Panc1 (cell line): ENCODE results near the gene FHIT.

Experiments
- POLR2AphosphoS5 ChIP-seq: IDR thresholded peaks from 2 replicates; pipeline ENCODE4 v1.6.1; 2012; ENCODE audit warnings: mild to moderate bottlenecking, low read depth, low read length, moderate library complexity
- SIN3A ChIP-seq: IDR thresholded peaks from 2 replicates; pipeline ENCODE4 v1.6.1; 2012; ENCODE audit warnings: low read depth, mild to moderate bottlenecking, low read length, moderate library complexity, borderline replicate concordance; ENCODE audit not compliant: insufficient read depth
- TF ChIP-seq, protein P1 (sequence below): fragments of 450-650 bp; IDR thresholded peaks from 2 replicates; pipeline ENCODE4 v1.5.1; 2017; ENCODE audit warnings: mild to moderate bottlenecking

- TF ChIP-seq, protein P1, sequence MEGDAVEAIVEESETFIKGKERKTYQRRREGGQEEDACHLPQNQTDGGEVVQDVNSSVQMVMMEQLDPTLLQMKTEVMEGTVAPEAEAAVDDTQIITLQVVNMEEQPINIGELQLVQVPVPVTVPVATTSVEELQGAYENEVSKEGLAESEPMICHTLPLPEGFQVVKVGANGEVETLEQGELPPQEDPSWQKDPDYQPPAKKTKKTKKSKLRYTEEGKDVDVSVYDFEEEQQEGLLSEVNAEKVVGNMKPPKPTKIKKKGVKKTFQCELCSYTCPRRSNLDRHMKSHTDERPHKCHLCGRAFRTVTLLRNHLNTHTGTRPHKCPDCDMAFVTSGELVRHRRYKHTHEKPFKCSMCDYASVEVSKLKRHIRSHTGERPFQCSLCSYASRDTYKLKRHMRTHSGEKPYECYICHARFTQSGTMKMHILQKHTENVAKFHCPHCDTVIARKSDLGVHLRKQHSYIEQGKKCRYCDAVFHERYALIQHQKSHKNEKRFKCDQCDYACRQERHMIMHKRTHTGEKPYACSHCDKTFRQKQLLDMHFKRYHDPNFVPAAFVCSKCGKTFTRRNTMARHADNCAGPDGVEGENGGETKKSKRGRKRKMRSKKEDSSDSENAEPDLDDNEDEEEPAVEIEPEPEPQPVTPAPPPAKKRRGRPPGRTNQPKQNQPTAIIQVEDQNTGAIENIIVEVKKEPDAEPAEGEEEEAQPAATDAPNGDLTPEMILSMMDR = no peak
- TF ChIP-seq POLR2AphosphoS5 (no peak), SIN3A (no peak)
Measured at GRCh38 chr3:60512506-60512905, 738.7 kb downstream of the FHIT start.
